Stomach (tissue), 4 donors: ENCODE measurements around the gene SORCS2.

ENCODE experiments used
- POLR2A ChIP-seq, 4 donors: fragments of 450-650 bp; IDR thresholded peaks; one replicate each; pipeline ENCODE4 v1.6.1; 2016; ENCODE audit warnings: antibody characterized with exemption in 4 of 4, control low read depth in 2 of 4, mild to moderate bottlenecking in 1 of 4, moderate library complexity in 1 of 4
- POLR2AphosphoS5 ChIP-seq, 3 donors: sonication (generic); formaldehyde crosslinking; IDR thresholded peaks; one replicate each; pipeline ENCODE4 v1.6.1; 2016; ENCODE audit warnings: antibody characterized with exemption in 3 of 3
- TF ChIP-seq, protein P1 (sequence below), 7 experiments: fragments of 450-650 bp in 4 of 7; fragments of 200-600 bp in 3 of 7; sonication (generic) in 3 of 7; IDR thresholded peaks; one replicate each; pipeline ENCODE4 v1.5.1; 2016 to 2019; ENCODE audit warnings: antibody characterized with exemption in 7 of 7, control low read depth in 2 of 7, mild to moderate bottlenecking in 1 of 7

DNA sequence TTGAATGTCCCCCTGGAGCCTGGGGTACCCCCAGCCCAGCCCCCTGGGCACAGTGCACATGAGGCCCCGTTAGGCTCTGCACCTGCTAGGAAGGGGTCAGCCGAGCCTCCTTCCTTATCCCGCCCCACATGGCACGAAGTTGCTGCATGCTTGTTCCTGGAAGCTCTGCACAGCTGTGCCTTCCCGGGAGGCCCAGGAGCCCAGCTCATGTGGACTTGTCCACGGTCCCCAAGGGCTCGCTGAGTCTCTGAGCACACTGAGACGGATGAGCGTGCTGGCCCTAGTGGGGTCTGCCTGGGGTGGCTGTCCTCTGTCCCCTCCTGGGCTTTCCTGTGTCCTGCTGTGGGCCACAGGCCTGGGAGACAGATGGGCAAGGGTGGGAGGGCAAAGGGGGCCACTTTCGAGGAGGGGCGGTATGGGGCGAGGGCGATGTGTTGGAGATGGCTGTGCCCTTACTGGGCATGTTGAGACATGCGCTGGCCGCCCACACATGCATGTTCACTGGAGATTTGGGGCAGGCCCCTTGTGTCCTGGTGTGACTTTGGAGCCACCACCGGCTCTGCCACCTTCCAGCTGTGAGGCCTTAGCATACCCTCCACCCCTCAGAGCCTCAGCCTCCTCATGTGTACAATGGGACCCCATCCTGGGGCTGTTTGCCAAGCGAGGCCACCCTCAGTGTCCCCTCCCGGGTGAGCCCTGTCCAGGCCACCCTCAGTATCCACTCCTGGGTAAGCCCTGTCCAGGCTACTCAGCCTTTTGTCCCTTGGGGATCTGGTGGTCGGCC lies 509.7 kb downstream of the SORCS2 start:
- TF ChIP-seq POLR2A (IDR thresholded peaks at IDR 0.05) = no peak
- TF ChIP-seq POLR2AphosphoS5 (IDR thresholded peaks at IDR 0.05) = no peak
- TF ChIP-seq, protein P1, sequence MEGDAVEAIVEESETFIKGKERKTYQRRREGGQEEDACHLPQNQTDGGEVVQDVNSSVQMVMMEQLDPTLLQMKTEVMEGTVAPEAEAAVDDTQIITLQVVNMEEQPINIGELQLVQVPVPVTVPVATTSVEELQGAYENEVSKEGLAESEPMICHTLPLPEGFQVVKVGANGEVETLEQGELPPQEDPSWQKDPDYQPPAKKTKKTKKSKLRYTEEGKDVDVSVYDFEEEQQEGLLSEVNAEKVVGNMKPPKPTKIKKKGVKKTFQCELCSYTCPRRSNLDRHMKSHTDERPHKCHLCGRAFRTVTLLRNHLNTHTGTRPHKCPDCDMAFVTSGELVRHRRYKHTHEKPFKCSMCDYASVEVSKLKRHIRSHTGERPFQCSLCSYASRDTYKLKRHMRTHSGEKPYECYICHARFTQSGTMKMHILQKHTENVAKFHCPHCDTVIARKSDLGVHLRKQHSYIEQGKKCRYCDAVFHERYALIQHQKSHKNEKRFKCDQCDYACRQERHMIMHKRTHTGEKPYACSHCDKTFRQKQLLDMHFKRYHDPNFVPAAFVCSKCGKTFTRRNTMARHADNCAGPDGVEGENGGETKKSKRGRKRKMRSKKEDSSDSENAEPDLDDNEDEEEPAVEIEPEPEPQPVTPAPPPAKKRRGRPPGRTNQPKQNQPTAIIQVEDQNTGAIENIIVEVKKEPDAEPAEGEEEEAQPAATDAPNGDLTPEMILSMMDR (IDR thresholded peaks at IDR 0.05) = no peak
